Omental fat pad (tissue), 4 donors: ENCODE measurements around the gene JADE1. TPM values are rescaled to one million over a fixed set of nuclear protein-coding genes. Genes with fewer than 3 reads are reported as not detected.
A peak's percentile ranks its signal among the peaks of the same experiment; 100 is the strongest.

Experiments
- ATAC-seq: fragments of 150-250 bp; one replicate; pipeline ENCODE4 v1.9.1; 2016; ENCODE audit warnings: mild to moderate bottlenecking, moderate library complexity; ENCODE audit not compliant: low FRiP score
- DNase-seq: peaks from one replicate; pipeline ENCODE4 v3.0.0-alpha.2; 2019; ENCODE audit warnings: low spot score
- CTCF ChIP-seq, 3 donors: fragments of 450-650 bp; IDR thresholded peaks; one replicate each; pipeline ENCODE4 v1.5.1; 2016 to 2017; ENCODE audit warnings: antibody characterized with exemption in 3 of 3, mild to moderate bottlenecking in 3 of 3, moderate library complexity in 2 of 3
- total RNA-seq, 4 donors: library from RNA; depleted of rRNA; stranded (reverse); fragments of >200 nt; gene quantifications; one replicate each; pipeline ENCODE4 v1.1.0, GENCODE V29; 2016

JADE1 gene
- total RNA-seq, 4 donors from 2014 or later, result 37.2 to 57.4 (median 45.5) TPM

- no peak for DNase-seq
- no peak for TF ChIP-seq CTCF (IDR thresholded peaks at IDR 0.05)
- ATAC-seq, result no peak
Measured at GRCh38 chr4:128868758-128869157, 59.3 kb downstream of the JADE1 start.

GRCh38 chr4:128869776-128870509, 60.4 kb downstream of the JADE1 start:
- DNase-seq, result no peak

GRCh38 chr4:128871948-128872347, 62.4 kb downstream of the JADE1 start:
- peak; percentile 39 for ATAC-seq
- TF ChIP-seq CTCF (IDR thresholded peaks at IDR 0.05), result no peak
- no peak for DNase-seq

More at GRCh38 chr4:128869776-128870509, 60.4 kb downstream of the JADE1 start:
- ATAC-seq, result no peak
- TF ChIP-seq CTCF (IDR thresholded peaks at IDR 0.05), result no peak

- ATAC-seq (no peak), DNase-seq (no peak)
- no peak for TF ChIP-seq CTCF (IDR thresholded peaks at IDR 0.05)
Measured at GRCh38 chr4:128876200-128876599, 66.7 kb downstream of the JADE1 start.

- no peak for TF ChIP-seq CTCF (IDR thresholded peaks at IDR 0.05)
- ATAC-seq, result no peak
- no peak for DNase-seq
Measured at GRCh38 chr4:128877934-128878333, 68.4 kb downstream of the JADE1 start.

GRCh38 chr4:128879283-128879682, 69.8 kb downstream of the JADE1 start:
- no peak for TF ChIP-seq CTCF (IDR thresholded peaks at IDR 0.05)
- ATAC-seq (no peak), DNase-seq (no peak)

- ATAC-seq (no peak), DNase-seq (no peak)
- TF ChIP-seq CTCF (IDR thresholded peaks at IDR 0.05), result no peak
Measured at GRCh38 chr4:128879971-128880370, 70.5 kb downstream of the JADE1 start.
